Testis (tissue), 2 donors: Measurements from ENCODE around the gene SNPH.

Experiments used
- POLR2A ChIP-seq: fragments of 450-650 bp; IDR thresholded peaks from one replicate; pipeline ENCODE4 v1.6.1; 2017; ENCODE audit warnings: antibody characterized with exemption, mild to moderate bottlenecking, moderate library complexity
- TF ChIP-seq, protein P1 (sequence below), 3 experiments: fragments of 450-650 bp in 2 of 3; fragments of 200-600 bp in 1 of 3; sonication (generic) in 1 of 3; IDR thresholded peaks; one replicate each; pipeline ENCODE4 v1.5.1; 2016 to 2019; ENCODE audit warnings: antibody characterized with exemption in 3 of 3, mild to moderate bottlenecking in 2 of 3, moderate library complexity in 1 of 3

DNA sequence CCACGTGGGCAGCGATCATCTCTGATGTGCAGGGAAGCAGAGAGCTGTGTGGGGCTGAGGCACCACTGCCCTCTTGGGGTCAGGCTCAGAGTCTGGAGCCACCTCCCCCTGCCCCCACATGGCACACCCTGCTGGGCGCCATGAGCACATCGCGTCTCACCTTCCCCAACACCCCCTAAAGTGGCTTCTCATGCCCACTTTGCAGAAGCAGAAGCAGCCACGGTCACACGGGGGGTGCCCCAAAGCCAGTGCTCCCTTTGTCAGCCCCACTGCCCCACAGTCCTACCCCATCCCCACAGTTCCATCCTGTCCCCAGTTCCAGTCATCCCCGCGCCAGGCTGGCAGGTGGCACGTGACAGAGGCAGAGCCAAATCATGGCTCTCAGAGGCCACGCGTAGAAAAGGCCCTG is 43.3 kb downstream of the SNPH start:
- TF ChIP-seq, protein P1, sequence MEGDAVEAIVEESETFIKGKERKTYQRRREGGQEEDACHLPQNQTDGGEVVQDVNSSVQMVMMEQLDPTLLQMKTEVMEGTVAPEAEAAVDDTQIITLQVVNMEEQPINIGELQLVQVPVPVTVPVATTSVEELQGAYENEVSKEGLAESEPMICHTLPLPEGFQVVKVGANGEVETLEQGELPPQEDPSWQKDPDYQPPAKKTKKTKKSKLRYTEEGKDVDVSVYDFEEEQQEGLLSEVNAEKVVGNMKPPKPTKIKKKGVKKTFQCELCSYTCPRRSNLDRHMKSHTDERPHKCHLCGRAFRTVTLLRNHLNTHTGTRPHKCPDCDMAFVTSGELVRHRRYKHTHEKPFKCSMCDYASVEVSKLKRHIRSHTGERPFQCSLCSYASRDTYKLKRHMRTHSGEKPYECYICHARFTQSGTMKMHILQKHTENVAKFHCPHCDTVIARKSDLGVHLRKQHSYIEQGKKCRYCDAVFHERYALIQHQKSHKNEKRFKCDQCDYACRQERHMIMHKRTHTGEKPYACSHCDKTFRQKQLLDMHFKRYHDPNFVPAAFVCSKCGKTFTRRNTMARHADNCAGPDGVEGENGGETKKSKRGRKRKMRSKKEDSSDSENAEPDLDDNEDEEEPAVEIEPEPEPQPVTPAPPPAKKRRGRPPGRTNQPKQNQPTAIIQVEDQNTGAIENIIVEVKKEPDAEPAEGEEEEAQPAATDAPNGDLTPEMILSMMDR (IDR thresholded peaks at IDR 0.05), result no peak
- TF ChIP-seq POLR2A, result no peak
